Fibroblast of pulmonary artery (primary cell): ENCODE data around the gene CAMTA1.

Experiments
- DNase-seq: peaks from one replicate; pipeline ENCODE4 v3.0.0-alpha.2; 2010; ENCODE audit warnings: low read depth
- H3K4me3 ChIP-seq: replicated peaks from 2 replicates; pipeline ENCODE4 v1.5.1; 2011; ENCODE audit warnings: low read depth, mild to moderate bottlenecking, control low read depth, low read length, moderate library complexity
- TF ChIP-seq, protein P1 (sequence below): IDR thresholded peaks from 2 replicates; pipeline ENCODE4 v1.5.1; 2011; ENCODE audit warnings: mild to moderate bottlenecking, control low read depth, low read length, inconsistent platforms; ENCODE audit errors: missing control alignments

The CAMTA1 gene

DNA sequence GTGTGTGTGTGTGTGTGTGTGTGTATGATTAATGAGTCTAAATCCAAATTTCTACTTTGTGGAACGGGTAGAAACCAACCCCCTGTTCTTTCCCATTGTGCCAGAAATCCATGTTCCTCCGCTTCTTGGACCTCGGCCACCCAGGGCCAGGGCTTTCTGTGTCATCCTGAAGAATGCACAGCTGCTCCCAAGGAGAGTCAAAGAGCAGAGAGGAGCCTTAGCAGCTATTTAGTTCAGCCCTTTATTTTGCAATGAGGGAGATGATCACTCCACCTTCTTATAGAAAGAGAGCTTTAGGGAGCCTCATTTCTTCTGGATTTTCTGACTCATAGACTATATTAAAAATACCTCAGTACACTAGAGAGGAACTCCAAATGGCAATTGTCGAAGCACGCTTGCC, 496.6 kb downstream of the CAMTA1 start:
- H3K4me3 ChIP-seq = no peak overlapping the region
- DNase-seq = peak; percentile 74
- TF ChIP-seq, protein P1, sequence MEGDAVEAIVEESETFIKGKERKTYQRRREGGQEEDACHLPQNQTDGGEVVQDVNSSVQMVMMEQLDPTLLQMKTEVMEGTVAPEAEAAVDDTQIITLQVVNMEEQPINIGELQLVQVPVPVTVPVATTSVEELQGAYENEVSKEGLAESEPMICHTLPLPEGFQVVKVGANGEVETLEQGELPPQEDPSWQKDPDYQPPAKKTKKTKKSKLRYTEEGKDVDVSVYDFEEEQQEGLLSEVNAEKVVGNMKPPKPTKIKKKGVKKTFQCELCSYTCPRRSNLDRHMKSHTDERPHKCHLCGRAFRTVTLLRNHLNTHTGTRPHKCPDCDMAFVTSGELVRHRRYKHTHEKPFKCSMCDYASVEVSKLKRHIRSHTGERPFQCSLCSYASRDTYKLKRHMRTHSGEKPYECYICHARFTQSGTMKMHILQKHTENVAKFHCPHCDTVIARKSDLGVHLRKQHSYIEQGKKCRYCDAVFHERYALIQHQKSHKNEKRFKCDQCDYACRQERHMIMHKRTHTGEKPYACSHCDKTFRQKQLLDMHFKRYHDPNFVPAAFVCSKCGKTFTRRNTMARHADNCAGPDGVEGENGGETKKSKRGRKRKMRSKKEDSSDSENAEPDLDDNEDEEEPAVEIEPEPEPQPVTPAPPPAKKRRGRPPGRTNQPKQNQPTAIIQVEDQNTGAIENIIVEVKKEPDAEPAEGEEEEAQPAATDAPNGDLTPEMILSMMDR = no peak

DNA sequence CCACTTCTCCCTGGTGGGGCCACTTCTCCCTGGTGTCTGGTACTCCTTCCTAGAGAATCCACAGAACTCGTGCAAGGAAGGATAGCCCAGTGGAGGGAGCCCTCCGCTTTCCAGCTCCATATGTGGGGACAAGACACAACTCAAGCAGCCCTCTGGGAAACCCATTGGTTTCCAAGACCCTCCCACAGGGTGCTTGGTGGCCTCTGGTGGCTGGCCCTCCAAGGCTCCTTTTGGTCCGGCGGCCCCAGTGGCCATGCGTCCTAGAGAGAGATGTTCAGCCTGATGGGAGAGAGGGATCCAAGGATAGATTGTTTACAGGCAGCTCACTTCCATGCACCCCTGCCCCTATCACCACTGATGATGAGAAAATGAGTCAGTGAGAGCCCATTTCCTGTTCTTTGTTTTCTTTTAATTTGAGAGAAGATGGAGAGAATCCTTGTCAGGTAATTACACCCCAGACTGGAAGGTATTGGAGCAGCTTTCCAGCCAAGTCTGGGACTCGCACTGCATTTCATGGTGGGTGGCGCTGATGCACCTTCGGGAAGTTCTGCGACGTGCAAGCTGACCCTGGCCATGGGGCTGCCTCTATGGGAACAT, 499.7 kb downstream of the CAMTA1 start:
- TF ChIP-seq, protein P1 = no peak
- no peak for DNase-seq
- no peak overlapping the region for H3K4me3 ChIP-seq

DNA sequence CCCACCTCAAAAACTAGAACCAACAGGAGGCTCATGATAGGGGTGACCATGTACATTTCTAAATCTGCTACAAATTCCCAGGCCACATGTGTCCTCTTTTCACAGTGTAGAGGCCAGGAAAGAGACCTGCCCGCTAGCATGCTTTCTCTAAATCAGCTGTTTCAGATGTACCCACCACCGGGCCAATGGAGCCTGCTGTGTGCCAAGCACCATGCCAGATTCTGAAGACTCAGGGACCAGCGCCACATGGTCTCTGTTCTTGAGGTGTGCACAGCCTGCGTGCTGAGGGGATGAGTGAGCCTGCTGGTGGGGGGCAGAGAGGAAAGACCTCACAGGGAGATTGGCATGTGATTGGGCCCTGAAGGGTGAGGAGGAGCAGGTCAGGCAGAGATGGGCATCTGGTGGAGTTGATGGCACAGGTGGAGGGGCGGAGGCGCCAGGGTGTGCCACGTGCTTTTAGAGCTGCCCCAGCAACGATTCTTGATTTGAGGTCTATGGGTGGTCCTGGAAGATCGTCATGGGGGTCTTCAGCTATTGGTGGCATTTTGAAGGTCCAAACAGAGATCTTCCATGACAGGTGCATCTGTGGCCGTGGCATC, 500.7 kb downstream of the CAMTA1 start:
- DNase-seq = no peak
- TF ChIP-seq, protein P1 = no peak
- H3K4me3 ChIP-seq = no peak overlapping the region

DNA sequence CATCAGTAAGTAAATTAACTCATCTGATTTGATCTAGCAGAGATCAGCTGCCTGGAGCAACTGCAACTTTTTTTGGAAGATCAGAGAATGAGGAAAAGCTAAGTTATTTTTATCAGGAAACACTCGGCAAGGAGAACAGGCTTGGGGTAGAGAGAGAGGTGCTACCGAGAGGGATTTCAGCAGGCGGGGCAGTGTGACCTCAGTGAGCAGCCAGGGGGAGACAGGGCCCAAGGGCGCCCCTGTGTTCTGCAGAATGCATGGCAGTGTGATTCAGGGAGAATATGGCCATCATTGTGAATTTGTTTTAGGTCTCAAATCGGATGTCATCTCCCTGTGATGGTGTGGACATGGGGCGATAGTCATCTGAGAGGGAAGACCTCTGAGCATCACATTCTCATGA, 501.8 kb downstream of the CAMTA1 start:
- no peak overlapping the region for H3K4me3 ChIP-seq
- DNase-seq = no peak
- TF ChIP-seq, protein P1 = no peak

DNA sequence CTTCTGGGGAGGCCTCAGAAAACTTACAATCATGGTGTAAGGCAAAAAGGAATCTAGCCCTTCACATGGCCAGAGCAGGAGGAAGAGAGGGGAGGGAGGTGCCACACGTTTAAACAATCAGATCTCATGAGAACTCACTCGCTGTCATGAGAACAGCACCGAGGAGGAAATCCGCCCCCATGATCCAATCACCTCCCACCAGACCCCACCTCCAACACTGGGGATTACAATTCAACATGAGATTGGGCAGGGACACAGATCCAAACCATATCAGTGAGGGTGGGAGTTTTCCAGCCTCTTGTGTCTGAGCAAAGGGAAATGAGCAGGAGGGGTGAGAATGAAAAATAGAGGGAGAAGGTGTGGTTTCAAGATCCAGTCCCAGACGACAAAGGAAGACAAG, 503.7 kb downstream of the CAMTA1 start:
- DNase-seq = no peak
- no peak overlapping the region for H3K4me3 ChIP-seq
- TF ChIP-seq, protein P1 = no peak

DNA sequence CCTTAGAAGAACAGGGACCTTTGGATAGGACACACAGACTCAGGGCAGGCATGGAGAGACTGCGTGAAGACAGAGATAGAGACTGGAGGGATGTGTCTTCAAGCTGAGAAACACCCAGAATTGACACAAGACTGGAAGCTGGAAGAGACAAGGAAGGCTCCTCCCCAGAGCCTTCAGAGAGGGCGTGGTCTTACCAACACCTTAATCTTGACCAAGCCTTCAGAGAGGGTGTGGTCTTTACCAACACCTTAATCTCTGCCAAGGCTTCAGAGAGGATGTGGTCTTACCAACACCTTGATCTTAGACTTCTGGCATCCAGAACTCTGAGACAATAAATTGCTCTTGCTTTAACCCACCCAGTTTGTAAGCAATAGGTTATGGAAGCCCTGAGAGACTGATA, 504.4 kb downstream of the CAMTA1 start:
- TF ChIP-seq, protein P1 = no peak
- H3K4me3 ChIP-seq = no peak overlapping the region
- DNase-seq = no peak
